ENCODE measurements around the gene MACROD2.

Gene MACROD2

GRCh38 chr20:14782731-14783130 lies 787.4 kb downstream of the MACROD2 start:
- CTCF ChIA-PET = no interaction called here

DNA sequence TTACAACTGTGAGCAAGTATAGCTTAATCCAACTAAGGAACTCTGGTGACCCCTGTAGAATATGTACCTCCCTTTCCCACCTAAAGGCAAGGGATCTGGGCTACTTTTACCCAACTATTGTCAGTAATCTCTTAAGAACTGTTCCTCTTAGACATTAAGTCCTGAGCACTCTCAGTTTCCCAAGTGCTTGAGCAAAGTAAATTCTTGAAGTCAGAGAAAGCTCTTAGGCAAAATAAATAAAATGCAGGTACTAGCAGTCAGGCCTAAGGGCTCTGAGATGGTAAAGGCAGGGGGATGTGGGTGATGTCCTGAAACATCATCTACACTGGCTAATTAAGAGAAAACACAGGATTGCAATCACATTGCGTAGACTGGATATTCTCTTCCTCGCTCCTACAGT lies 788.5 kb downstream of the MACROD2 start:
- H3K4me1 ChIP-seq (ENCODE audit: control insufficient read depth, insufficient read depth, low read length) = no peaks in the 10 kb centered on the region
- no peak overlapping the region for H3K4me3 ChIP-seq (ENCODE audit: low read depth, low read length)
- no peaks in the 10 kb centered on the region for H3K36me3 ChIP-seq (ENCODE audit: control insufficient read depth in 2 of 2, insufficient read depth in 1 of 2, low read length in 2 of 2)
- H3K27ac ChIP-seq (ENCODE audit: extremely low read depth, low read depth, low read length) = no peak overlapping the region
- ChIA-PET POLR2A (no interaction called here), CTCF (interaction anchor here (1.1 kb wide), 1 partner anchor 9 kb away, joined by 3 read pairs; no protein-coding TSS in a partner anchor)
- no peaks in the 10 kb centered on the region for H3K9me3 ChIP-seq (ENCODE audit: control insufficient read depth, insufficient read depth, low read depth, low read length)
- no peak for TF ChIP-seq ZNF133 (tag by site-specific recombination; IDR thresholded peaks at IDR 0.05)
- TF ChIP-seq, protein P1, sequence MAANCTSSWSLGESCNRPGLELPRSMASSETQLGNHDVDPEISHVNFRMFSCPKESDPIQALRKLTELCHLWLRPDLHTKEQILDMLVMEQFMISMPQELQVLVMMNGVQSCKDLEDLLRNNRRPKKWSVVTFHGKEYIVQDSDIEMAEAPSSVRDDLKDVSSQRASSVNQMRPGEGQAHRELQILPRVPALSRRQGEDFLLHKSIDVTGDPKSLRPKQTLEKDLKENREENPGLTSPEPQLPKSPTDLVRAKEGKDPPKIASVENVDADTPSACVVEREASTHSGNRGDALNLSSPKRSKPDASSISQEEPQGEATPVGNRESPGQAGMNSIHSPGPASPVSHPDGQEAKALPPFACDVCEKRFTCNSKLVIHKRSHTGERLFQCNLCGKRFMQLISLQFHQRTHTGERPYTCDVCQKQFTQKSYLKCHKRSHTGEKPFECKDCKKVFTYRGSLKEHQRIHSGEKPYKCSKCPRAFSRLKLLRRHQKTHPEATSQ (tag by site-specific recombination; IDR thresholded peaks at IDR 0.05) = no peak

More at GRCh38 chr20:14782731-14783130, 787.4 kb downstream of the MACROD2 start:
- Histone ChIP-seq H3K9me3 (ENCODE audit: control insufficient read depth, insufficient read depth, low read depth, low read length) (no peaks in the 10 kb centered on the region), H3K4me1 (ENCODE audit: control insufficient read depth, insufficient read depth, low read length) (no peaks in the 10 kb centered on the region), H3K27ac (ENCODE audit: extremely low read depth, low read depth, low read length) (no peak overlapping the region), H3K4me3 (ENCODE audit: low read depth, low read length) (no peak overlapping the region), H3K36me3 (ENCODE audit: control insufficient read depth in 2 of 2, insufficient read depth in 1 of 2, low read length in 2 of 2) (no peaks in the 10 kb centered on the region)
- TF ChIP-seq, protein P2, sequence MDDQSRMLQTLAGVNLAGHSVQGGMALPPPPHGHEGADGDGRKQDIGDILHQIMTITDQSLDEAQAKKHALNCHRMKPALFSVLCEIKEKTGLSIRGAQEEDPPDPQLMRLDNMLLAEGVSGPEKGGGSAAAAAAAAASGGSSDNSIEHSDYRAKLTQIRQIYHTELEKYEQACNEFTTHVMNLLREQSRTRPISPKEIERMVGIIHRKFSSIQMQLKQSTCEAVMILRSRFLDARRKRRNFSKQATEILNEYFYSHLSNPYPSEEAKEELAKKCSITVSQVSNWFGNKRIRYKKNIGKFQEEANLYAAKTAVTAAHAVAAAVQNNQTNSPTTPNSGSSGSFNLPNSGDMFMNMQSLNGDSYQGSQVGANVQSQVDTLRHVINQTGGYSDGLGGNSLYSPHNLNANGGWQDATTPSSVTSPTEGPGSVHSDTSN (CRISPR knock-in tag; IDR thresholded peaks at IDR 0.05) = no peak
- TF ChIP-seq ZNF202 (tag by site-specific recombination; IDR thresholded peaks at IDR 0.05; ENCODE audit: borderline replicate concordance) (no peak), ZNF558 (tag by site-specific recombination; IDR thresholded peaks at IDR 0.05) (no peak), ZNF266 (tag by site-specific recombination; IDR thresholded peaks at IDR 0.05; ENCODE audit: low read depth) (no peak), ZNF501 (tag by site-specific recombination; IDR thresholded peaks at IDR 0.05) (no peak), ZNF677 (tag by site-specific recombination; IDR thresholded peaks at IDR 0.05) (no peak), ZNF169 (tag by site-specific recombination; IDR thresholded peaks at IDR 0.05) (no peak), SP2 (tag by site-specific recombination; IDR thresholded peaks at IDR 0.05) (no peak), OSR2 (tag by site-specific recombination; IDR thresholded peaks at IDR 0.05) (no peak), ZNF302 (tag by site-specific recombination; IDR thresholded peaks at IDR 0.05; ENCODE audit: low read depth) (no peak), ZNF10 (tag by site-specific recombination; IDR thresholded peaks at IDR 0.05) (no peak), SP3 (tag by site-specific recombination; IDR thresholded peaks at IDR 0.05) (no peak), ZNF837 (tag by site-specific recombination; IDR thresholded peaks at IDR 0.05) (no peak), ZBTB10 (tag by site-specific recombination; IDR thresholded peaks at IDR 0.05) (no peak), ZNF121 (tag by site-specific recombination; IDR thresholded peaks at IDR 0.05) (no peak), ZNF473 (tag by site-specific recombination; IDR thresholded peaks at IDR 0.05) (no peak), ZNF585B (tag by site-specific recombination; IDR thresholded peaks at IDR 0.05) (no peak)
- TF ChIP-seq, protein P3, sequence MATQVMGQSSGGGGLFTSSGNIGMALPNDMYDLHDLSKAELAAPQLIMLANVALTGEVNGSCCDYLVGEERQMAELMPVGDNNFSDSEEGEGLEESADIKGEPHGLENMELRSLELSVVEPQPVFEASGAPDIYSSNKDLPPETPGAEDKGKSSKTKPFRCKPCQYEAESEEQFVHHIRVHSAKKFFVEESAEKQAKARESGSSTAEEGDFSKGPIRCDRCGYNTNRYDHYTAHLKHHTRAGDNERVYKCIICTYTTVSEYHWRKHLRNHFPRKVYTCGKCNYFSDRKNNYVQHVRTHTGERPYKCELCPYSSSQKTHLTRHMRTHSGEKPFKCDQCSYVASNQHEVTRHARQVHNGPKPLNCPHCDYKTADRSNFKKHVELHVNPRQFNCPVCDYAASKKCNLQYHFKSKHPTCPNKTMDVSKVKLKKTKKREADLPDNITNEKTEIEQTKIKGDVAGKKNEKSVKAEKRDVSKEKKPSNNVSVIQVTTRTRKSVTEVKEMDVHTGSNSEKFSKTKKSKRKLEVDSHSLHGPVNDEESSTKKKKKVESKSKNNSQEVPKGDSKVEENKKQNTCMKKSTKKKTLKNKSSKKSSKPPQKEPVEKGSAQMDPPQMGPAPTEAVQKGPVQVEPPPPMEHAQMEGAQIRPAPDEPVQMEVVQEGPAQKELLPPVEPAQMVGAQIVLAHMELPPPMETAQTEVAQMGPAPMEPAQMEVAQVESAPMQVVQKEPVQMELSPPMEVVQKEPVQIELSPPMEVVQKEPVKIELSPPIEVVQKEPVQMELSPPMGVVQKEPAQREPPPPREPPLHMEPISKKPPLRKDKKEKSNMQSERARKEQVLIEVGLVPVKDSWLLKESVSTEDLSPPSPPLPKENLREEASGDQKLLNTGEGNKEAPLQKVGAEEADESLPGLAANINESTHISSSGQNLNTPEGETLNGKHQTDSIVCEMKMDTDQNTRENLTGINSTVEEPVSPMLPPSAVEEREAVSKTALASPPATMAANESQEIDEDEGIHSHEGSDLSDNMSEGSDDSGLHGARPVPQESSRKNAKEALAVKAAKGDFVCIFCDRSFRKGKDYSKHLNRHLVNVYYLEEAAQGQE (tag by site-specific recombination; IDR thresholded peaks at IDR 0.05) = no peak
- TF ChIP-seq, protein P4, sequence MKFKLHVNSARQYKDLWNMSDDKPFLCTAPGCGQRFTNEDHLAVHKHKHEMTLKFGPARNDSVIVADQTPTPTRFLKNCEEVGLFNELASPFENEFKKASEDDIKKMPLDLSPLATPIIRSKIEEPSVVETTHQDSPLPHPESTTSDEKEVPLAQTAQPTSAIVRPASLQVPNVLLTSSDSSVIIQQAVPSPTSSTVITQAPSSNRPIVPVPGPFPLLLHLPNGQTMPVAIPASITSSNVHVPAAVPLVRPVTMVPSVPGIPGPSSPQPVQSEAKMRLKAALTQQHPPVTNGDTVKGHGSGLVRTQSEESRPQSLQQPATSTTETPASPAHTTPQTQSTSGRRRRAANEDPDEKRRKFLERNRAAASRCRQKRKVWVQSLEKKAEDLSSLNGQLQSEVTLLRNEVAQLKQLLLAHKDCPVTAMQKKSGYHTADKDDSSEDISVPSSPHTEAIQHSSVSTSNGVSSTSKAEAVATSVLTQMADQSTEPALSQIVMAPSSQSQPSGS (tag by site-specific recombination; IDR thresholded peaks at IDR 0.05; ENCODE audit: low read depth) = no peak
- POLR2A ChIA-PET = no interaction called here
